C4-2B (cell line): ENCODE results near the gene KMT2B.

Source experiments
- ZFX ChIP-seq: fragments of 450-650 bp; IDR thresholded peaks from 2 replicates; pipeline ENCODE4 v1.6.1; 2017
- TF ChIP-seq, protein P1 (sequence below): fragments of 450-650 bp; conservative IDR thresholded peaks from 2 replicates; pipeline ENCODE4 v1.5.1; 2017; ENCODE audit warnings: mild to moderate bottlenecking

DNA sequence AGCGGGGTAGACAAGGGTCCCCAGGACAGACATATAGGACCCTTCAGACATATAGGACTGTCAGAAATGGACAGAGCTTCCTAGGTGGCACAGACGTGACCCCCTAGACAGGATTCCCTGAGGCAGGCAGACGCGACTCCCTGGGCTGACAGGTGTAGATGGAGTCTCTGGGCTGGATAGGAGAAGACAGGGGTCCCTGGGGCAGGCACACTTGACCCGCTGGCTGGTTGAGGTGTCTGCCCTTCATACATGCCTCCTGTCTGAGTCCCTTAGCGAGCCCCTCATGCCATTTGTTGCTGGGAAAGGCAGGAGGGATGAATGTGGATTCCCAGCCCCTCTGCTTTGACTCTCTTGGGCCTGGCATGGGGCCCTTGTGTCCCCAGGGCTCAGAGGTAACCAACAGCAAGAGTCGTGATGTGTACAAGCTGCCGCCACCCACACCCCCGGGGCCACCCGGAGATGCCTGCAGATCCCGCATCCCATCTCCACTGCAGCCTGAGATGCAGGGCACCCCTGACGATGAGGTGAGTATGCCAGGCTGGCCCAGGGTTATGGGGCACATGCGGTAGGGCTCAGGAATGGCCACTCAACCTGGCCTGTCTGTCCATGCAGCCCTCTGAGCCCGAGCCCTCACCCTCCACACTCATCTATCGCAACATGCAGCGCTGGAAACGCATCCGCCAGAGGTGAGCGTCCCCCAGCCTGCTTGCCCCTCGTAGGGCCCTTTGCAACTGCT is 36.0 kb downstream of the KMT2B start:
- TF ChIP-seq, protein P1, sequence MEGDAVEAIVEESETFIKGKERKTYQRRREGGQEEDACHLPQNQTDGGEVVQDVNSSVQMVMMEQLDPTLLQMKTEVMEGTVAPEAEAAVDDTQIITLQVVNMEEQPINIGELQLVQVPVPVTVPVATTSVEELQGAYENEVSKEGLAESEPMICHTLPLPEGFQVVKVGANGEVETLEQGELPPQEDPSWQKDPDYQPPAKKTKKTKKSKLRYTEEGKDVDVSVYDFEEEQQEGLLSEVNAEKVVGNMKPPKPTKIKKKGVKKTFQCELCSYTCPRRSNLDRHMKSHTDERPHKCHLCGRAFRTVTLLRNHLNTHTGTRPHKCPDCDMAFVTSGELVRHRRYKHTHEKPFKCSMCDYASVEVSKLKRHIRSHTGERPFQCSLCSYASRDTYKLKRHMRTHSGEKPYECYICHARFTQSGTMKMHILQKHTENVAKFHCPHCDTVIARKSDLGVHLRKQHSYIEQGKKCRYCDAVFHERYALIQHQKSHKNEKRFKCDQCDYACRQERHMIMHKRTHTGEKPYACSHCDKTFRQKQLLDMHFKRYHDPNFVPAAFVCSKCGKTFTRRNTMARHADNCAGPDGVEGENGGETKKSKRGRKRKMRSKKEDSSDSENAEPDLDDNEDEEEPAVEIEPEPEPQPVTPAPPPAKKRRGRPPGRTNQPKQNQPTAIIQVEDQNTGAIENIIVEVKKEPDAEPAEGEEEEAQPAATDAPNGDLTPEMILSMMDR, result no peak
- no peak for TF ChIP-seq ZFX
